Stimulated activated CD4-positive, alpha-beta T cell treated with anti-CD3 and anti-CD28 coated beads, Interleukin-1b, Interleukin-23, amount 100 ng/mL, for 4 hours (primary cell): ENCODE results near the gene PRKAR2B.
"Not testable (repeated sequence)": the region's sequence is repeated elsewhere in the genome, so short reads cannot be mapped to it uniquely, and the experiment has no call there.

Source experiments
- DNase-seq, 2 donors: peaks; one replicate each; pipeline ENCODE4 v3.0.0-alpha.2; 2020; ENCODE audit warnings: low read depth in 2 of 2

Gene PRKAR2B

GRCh38 chr7:107027208-107027607 lies 17.3 kb upstream of the PRKAR2B start:
- DNase-seq: no peak

GRCh38 chr7:107029061-107029763 lies 15.3 kb upstream of the PRKAR2B start:
- DNase-seq: no peak

- no peak for DNase-seq
These were observed 14.7 kb upstream of the PRKAR2B start for GRCh38 chr7:107029764-107030286.

- DNase-seq: no peak
These were observed 12.5 kb upstream of the PRKAR2B start for GRCh38 chr7:107032050-107032449.

GRCh38 chr7:107032720-107033438 lies 11.6 kb upstream of the PRKAR2B start:
- DNase-seq: no peak

DNA sequence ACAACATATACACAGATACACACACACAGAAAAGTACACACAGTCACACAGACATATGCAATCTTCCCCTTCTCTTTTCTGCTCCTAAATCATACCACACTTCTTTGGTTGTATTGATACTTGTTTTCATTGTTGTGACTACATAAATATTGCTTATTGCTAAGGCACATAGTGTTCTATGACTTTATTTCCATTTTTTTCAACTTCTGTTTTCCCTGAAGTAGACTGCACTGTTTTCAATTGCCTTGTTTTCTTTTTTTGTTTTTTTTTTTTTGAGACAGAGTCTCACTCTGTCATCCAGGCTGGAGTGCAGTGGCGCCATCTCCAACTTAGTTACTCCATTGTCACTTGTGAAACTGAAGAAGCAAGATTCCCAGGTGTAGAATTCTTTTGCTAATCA lies 10.0 kb upstream of the PRKAR2B start:
- no peak for DNase-seq

DNA sequence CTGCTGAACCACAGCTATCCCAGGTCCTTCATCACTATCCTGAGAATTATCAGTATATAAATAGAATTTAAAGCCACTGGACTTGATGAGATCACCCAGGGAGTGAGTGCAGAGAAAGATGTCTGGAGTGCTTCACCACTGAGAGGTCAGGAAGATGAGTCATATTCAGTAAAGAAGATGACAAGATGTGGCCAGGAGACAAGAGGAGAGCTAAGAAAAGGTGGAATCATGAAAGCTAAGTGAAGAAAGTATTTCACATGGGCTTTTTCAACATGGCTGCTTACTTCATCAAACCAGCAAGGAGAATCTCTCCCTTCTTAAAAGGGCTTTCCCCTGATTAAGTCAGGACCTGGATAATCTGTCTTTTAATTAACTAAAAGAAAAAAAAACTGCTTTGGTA lies 9.1 kb upstream of the PRKAR2B start:
- no peak for DNase-seq

DNA sequence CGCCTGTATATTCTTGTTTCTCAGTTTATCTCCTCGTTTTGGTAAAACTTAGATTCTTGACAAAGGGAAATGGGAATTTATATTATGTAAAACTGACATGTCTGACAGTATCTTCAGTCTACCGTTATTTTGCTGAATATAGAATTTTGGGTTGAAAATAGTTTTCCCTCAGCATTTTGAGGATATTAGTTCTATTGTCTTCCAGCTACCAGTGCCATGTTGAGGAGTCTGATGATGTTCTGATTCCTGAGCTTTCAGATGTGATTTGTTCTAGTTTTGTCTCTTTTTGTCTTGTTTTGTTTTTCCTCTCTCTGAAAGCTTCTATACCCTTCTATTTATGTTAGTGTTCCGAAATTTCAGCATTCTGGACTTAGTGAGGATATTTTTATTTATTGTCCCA lies 8.0 kb upstream of the PRKAR2B start:
- DNase-seq: no peak

DNA sequence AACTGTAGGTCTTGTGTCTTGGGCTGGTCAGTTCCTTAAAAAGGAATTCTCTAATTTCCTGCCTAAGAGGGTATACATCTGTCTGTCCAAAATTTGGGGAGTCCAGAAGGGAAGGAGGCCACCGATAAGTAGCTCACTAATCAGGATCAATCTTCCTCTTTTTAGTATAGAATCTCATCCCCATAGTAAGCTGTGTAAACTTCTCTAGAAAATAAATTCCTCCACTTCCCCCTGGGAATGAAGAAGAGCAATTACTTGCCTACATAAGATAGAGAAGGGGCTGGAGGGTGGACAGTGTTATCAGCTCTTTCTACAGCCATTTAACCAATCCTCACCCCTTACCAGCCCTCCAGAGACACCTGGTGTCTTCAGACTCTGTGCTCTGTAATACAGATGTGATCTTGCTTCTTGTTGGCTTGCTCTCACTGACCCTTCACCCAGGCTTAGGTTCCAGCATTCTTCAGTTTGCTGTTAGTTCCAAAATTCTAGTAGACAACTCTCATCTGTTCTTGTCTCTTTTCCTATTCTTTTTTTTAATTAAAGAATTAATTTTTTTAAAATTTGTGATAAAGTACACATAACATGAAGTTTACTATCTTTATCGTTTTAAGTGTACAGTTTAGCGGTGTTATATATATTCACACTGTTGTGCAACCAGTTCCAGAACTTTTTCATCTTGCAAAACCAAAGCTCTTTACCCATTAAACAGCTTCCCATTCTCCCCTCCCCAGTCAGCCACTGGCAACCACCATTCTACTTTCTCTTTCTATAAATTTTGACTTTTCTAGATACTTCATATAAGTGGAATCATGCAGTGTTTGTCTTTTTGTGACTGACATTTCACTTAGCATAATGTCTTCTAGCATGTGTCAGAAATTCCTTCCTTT lies 6.5 kb upstream of the PRKAR2B start:
- DNase-seq: no peak

DNA sequence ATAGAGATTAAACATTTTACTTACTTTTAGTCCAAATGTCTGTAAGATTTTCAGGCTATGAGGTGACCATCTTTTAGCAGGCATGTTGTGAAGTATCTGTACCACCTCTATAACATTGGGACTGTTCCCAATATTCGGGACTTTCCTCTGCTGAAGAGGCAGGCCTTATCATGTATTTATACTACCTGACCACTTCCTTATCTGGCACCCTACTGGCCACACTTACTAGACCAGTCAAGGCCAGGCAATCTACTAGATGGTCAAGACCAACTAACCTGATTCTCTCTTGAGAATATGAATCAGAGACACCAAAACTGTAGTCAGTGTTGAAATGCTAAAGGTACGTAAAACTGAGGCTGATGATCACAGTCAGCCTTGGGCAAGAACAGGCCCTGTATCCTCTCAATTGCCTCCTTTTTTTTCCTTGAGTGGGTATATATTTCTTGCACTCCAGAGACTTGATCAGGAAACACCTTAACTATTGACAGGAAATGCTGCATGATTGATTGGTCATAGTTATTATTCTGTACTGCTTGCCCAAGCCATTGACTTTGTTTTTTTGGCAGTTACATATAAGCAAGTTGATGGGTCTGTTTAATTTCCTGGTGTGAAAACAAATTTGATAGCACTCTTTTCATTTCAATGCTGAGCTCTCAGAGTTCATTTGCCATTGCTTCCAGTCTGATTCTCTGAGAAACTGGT lies 5.2 kb upstream of the PRKAR2B start:
- no peak for DNase-seq

DNA sequence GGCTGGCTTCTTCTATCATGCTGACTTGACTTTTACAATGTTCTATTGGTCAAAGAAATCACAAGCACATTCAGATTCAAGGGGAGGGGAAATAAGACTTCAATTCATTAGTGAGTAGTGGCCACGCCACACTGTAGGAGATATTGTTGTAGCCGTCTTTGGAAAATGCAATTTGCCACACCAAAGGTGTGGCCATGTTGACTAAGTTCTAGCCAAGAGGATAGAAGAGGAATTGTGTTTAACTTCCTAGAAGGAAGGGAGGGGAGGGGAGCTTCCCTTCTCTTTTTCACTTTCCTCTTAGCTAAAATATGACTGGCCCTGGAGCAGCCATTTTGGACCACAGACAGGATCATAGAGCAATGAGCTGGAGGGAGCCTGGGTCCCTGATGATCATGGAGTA lies 3.4 kb upstream of the PRKAR2B start:
- no peak for DNase-seq

DNA sequence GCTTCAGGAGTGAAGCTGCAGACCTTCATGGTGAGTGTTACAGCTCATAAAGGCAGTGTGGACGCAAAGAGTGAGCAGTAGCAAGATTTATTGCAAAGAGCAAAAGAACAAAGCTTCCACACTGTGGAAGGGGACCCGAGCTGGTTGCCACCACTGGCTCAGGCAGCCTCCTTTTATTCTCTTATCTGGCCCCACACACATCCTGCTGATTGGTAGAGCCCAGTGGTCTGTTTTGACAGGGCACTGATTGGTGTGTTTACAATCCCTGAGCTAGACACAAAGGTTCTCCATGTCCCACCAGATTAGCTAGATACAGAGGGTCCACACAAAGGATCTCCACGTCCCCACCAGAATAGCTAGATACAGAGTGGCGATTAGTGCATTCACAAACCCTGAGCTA lies 2.7 kb upstream of the PRKAR2B start:
- DNase-seq: not testable (repeated sequence)

- DNase-seq: not testable (repeated sequence)
These were observed 2.1 kb upstream of the PRKAR2B start for GRCh38 chr7:107042326-107042910.

DNA sequence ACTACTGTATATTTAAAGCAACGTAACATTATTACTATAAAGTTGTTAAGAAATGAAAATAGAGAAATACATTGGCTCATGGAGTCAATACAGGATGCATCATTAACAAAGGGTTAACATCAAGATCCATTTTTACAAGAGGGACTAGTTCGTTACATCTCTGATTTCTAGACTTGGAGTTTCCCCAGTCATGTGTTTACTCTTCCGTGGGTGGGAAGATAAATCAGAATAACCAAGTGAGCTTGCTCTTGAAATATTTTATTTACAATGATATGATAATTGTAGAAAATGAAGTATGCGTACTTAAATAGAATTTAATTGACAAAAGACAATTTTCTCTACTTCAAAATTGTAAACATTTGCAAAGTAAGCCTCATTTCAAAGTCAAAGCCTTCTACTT lies 1.0 kb upstream of the PRKAR2B start:
- no peak for DNase-seq

- no peak for DNase-seq
These were observed 571 bp upstream of the PRKAR2B start for GRCh38 chr7:107043921-107044346.

GRCh38 chr7:107045195-107045960 lies 873 bp downstream of the PRKAR2B start:
- no peak for DNase-seq

DNA sequence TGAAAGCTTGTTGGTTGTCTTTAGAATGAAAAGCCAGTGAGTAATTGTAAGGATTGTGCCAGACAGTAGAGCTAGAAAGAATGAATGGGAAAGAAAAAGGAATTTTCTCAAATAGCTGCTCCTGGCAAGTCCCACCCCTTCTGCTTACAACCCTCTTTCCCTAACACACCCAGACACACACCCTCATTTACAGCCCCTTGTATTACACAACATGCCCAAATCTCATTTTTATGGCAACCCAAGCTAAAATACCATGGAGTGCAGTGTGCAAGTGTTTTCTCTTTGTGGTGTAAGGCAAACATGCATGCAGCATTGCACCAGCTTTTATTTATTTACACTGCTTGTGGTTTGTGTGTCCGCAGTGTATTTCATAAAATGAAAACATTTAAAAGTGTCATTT lies 1.5 kb downstream of the PRKAR2B start:
- no peak for DNase-seq

DNA sequence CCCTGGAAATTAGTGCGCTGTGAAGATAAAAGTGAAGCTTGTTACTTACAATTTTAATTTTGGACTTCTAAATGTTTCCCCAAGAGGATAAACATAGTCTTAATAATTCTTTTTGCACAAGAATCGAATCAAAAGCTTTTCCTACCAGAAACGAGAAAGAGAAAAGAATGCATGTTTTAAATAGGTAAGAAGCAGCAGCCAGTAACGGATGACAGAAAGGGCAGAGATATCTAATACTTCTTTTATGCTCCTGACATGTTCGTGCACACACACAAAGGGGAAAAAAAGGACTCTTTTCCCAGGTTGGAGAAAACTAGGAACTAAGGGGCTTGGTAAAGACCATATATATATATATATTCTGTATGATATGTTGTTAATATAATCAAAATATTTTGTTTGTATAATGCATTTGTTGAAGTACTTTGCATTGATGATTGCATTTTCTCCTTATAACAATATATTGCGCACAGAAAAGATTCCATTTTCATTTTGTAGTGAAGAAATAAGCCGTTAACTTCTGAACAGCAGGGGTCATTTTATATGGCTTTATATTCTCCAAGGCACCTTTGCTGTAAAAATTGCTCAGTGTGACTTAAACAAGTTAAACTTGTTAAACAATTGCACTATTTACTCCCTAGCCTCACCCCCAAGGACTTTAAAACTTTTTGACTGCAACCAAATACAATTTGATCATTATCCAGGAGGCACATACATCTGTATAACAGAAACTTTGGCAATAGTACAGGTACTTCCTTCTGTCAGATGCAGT lies 2.2 kb downstream of the PRKAR2B start:
- DNase-seq: no peak

DNA sequence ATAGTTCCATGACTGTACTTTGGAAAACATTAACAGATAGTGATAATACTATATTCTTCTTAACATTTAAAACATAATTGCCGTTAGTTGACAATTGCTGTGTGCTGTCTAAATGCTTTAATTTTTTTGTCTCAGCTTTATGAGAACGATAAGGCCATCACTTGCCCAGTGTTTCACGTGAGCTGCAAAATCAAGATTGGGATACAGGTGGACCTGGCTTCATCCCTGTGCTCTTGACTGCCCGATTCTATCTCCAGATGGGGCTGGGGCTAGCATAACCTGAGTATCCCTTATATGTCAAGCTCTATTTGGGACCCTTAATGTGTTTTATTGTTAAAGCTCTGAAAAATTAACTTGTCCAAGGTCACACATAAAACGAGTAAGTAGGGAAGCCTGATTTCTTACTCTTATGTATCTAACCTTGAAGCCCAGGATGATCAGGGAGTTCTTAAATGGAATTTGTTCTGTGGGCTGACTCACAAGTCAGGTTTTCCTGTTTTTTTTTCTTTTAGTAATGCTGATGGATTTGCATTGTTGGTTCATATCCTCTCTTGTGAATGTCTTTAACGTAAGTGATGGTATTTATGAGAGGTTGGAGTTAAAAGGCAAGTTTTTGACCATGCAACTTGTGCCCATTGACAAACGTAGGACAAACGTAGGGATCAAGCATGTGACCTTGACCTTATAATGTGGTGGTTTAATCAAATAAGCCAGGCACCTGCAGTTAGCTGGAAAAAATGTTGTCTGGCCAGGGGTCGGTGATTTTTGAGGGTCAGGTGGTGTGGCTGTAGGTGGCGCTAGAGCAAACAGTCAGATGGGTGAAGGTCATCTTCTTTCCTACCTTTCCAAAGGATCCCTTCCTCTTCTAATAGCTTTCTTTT lies 3.6 kb downstream of the PRKAR2B start:
- no peak for DNase-seq
